WTC11 (cell line): Measurements from ENCODE around the gene MROH2B.

ENCODE experiments used
- ATF1 ChIP-seq: sonication (generic); formaldehyde crosslinking; IDR thresholded peaks from 2 replicates; pipeline ENCODE4 v1.8.1; 2023; ENCODE audit warnings: mild to moderate bottlenecking, moderate library complexity, missing genetic modification reagents
- CTCF ChIP-seq: fragments of 200-600 bp; IDR thresholded peaks from 2 replicates; pipeline ENCODE4 v1.8.0; 2022; ENCODE audit warnings: antibody characterized with exemption
- ESRRA ChIP-seq: sonication (generic); formaldehyde crosslinking; IDR thresholded peaks from 2 replicates; pipeline ENCODE4 v1.8.1; 2022; ENCODE audit warnings: mild to moderate bottlenecking, missing genetic modification reagents, borderline replicate concordance
- TF ChIP-seq, protein P1 (sequence below): sonication (generic); formaldehyde crosslinking; IDR thresholded peaks from 2 replicates; pipeline ENCODE4 v1.8.0; 2023; ENCODE audit warnings: mild to moderate bottlenecking, missing genetic modification reagents
- TF ChIP-seq, protein P2 (sequence below): sonication (generic); formaldehyde crosslinking; IDR thresholded peaks from 2 replicates; pipeline ENCODE4 v1.8.1; 2023; ENCODE audit warnings: mild to moderate bottlenecking, moderate library complexity, missing genetic modification reagents
- TF ChIP-seq, protein P3 (sequence below): sonication (generic); formaldehyde crosslinking; conservative IDR thresholded peaks from 2 replicates; pipeline ENCODE4 v1.8.1; 2022; ENCODE audit warnings: mild to moderate bottlenecking, missing genetic modification reagents

- TF ChIP-seq, protein P1, sequence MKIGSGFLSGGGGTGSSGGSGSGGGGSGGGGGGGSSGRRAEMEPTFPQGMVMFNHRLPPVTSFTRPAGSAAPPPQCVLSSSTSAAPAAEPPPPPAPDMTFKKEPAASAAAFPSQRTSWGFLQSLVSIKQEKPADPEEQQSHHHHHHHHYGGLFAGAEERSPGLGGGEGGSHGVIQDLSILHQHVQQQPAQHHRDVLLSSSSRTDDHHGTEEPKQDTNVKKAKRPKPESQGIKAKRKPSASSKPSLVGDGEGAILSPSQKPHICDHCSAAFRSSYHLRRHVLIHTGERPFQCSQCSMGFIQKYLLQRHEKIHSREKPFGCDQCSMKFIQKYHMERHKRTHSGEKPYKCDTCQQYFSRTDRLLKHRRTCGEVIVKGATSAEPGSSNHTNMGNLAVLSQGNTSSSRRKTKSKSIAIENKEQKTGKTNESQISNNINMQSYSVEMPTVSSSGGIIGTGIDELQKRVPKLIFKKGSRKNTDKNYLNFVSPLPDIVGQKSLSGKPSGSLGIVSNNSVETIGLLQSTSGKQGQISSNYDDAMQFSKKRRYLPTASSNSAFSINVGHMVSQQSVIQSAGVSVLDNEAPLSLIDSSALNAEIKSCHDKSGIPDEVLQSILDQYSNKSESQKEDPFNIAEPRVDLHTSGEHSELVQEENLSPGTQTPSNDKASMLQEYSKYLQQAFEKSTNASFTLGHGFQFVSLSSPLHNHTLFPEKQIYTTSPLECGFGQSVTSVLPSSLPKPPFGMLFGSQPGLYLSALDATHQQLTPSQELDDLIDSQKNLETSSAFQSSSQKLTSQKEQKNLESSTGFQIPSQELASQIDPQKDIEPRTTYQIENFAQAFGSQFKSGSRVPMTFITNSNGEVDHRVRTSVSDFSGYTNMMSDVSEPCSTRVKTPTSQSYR (CRISPR knock-in tag) = no peak
- TF ChIP-seq, protein P2, sequence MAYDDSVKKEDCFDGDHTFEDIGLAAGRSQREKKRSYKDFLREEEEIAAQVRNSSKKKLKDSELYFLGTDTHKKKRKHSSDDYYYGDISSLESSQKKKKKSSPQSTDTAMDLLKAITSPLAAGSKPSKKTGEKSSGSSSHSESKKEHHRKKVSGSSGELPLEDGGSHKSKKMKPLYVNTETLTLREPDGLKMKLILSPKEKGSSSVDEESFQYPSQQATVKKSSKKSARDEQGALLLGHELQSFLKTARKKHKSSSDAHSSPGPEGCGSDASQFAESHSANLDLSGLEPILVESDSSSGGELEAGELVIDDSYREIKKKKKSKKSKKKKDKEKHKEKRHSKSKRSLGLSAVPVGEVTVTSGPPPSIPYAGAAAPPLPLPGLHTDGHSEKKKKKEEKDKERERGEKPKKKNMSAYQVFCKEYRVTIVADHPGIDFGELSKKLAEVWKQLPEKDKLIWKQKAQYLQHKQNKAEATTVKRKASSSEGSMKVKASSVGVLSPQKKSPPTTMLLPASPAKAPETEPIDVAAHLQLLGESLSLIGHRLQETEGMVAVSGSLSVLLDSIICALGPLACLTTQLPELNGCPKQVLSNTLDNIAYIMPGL = no peak
- no peak for TF ChIP-seq ESRRA
- TF ChIP-seq CTCF = no peak
- TF ChIP-seq, protein P3, sequence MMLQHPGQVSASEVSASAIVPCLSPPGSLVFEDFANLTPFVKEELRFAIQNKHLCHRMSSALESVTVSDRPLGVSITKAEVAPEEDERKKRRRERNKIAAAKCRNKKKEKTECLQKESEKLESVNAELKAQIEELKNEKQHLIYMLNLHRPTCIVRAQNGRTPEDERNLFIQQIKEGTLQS (CRISPR knock-in tag) = no peak
- TF ChIP-seq ATF1 (CRISPR knock-in tag) = no peak
Observed at GRCh38 chr5:41093803-41094202, 22.7 kb upstream of the MROH2B start.
